Fibroblast of lung (primary cell): ENCODE data around the gene SLC66A2. TPM values are rescaled to one million over a fixed set of nuclear protein-coding genes. Genes with fewer than 3 reads are reported as not detected.

Experiments used
- DNase-seq, 2 donors: peaks; one replicate each; pipeline versions ENCODE4 v3.0.0 to v3.0.0-alpha.2; 2010; ENCODE audit warnings: low read depth in 2 of 2
- H2AFZ ChIP-seq: 2 replicates; pipeline ENCODE4 v1.5.1; 2012; ENCODE audit warnings: low read length, control low read depth, inconsistent platforms
- H3K27ac ChIP-seq: 2 replicates; pipeline ENCODE4 v1.5.1; 2011; ENCODE audit warnings: low read length, control low read depth; ENCODE audit not compliant: insufficient read depth
- H3K27me3 ChIP-seq: 2 replicates; pipeline ENCODE4 v1.5.1; 2011; ENCODE audit warnings: mild to moderate bottlenecking, low read length; ENCODE audit not compliant: control insufficient read depth, insufficient read depth
- H3K36me3 ChIP-seq: 2 replicates; pipeline ENCODE4 v1.5.1; 2011; ENCODE audit warnings: low read length; ENCODE audit not compliant: control insufficient read depth, insufficient read depth
- H3K4me1 ChIP-seq: 2 replicates; pipeline ENCODE4 v1.5.1; 2011; ENCODE audit warnings: low read length; ENCODE audit not compliant: control insufficient read depth, insufficient read depth; ENCODE audit errors: extremely low read depth
- H3K4me2 ChIP-seq: 2 replicates; pipeline ENCODE4 v1.5.1; 2011; ENCODE audit warnings: low read length, control low read depth; ENCODE audit not compliant: insufficient read depth; ENCODE audit errors: extremely low read depth
- H3K4me3 ChIP-seq, 4 experiments: fragments of 200-600 bp in 1 of 4; sonication (generic) in 1 of 4; replicated peaks in 1 of 4; 2 replicates each; pipeline ENCODE4 v1.5.1; 2011 to 2016; ENCODE audit warnings: low read length in 4 of 4, low read depth in 3 of 4, mild to moderate bottlenecking in 3 of 4, control low read depth in 2 of 4, inconsistent platforms in 1 of 4, mixed read lengths in 1 of 4; ENCODE audit not compliant: insufficient read depth in 1 of 4; ENCODE audit errors: control extremely low read depth in 1 of 4
- H3K79me2 ChIP-seq: 2 replicates; pipeline ENCODE4 v1.5.1; 2012; ENCODE audit warnings: mild to moderate bottlenecking, low read length, inconsistent platforms; ENCODE audit not compliant: control insufficient read depth, insufficient read depth
- H3K9ac ChIP-seq: 2 replicates; pipeline ENCODE4 v1.5.1; 2011; ENCODE audit warnings: mild to moderate bottlenecking, low read length, control low read depth; ENCODE audit not compliant: insufficient read depth
- H3K9me3 ChIP-seq: 2 replicates; pipeline ENCODE4 v1.5.1; 2012; ENCODE audit warnings: low read depth, low read length; ENCODE audit not compliant: control insufficient read depth, insufficient read depth
- H4K20me1 ChIP-seq: 2 replicates; pipeline ENCODE4 v1.5.1; 2011; ENCODE audit warnings: low read length; ENCODE audit not compliant: control insufficient read depth, insufficient read depth; ENCODE audit errors: extremely low read depth
- EZH2 ChIP-seq: IDR thresholded peaks from 2 replicates; pipeline ENCODE4 v1.5.1; 2012; ENCODE audit warnings: low read length, control low read depth, mild to moderate bottlenecking; ENCODE audit errors: missing control alignments
- polyA plus RNA-seq, 2 donors: library from polyadenylated mRNA; depleted of rRNA in 1 of 2; stranded (reverse) in 1 of 2; unstranded in 1 of 2; fragments of >200 nt; gene quantifications; 2 replicates each; pipeline ENCODE4 v1.2.1, GENCODE V29; 2011 to 2012; ENCODE audit warnings: missing spikeins in 1 of 2
- total RNA-seq: library from RNA; depleted of rRNA; stranded (reverse); fragments of >200 nt; gene quantifications from 2 replicates; pipeline ENCODE4 v1.2.1, GENCODE V29; 2014
- TF ChIP-seq, protein P1 (sequence below), 2 donors: IDR thresholded peaks in 1 of 2; conservative IDR thresholded peaks in 1 of 2; 1 replicate in 1 of 2; 2 replicates in 1 of 2; pipeline ENCODE4 v1.5.1; 2011 to 2012; ENCODE audit warnings: low read length in 2 of 2, control low read depth in 1 of 2, inconsistent platforms in 1 of 2, low read depth in 1 of 2, mild to moderate bottlenecking in 1 of 2

Gene SLC66A2
- total and polyA plus RNA-seq, 2 donors (not counting 1 experiment from before 2014, with no cell fraction given): 13.2 to 46.1 TPM

DNA sequence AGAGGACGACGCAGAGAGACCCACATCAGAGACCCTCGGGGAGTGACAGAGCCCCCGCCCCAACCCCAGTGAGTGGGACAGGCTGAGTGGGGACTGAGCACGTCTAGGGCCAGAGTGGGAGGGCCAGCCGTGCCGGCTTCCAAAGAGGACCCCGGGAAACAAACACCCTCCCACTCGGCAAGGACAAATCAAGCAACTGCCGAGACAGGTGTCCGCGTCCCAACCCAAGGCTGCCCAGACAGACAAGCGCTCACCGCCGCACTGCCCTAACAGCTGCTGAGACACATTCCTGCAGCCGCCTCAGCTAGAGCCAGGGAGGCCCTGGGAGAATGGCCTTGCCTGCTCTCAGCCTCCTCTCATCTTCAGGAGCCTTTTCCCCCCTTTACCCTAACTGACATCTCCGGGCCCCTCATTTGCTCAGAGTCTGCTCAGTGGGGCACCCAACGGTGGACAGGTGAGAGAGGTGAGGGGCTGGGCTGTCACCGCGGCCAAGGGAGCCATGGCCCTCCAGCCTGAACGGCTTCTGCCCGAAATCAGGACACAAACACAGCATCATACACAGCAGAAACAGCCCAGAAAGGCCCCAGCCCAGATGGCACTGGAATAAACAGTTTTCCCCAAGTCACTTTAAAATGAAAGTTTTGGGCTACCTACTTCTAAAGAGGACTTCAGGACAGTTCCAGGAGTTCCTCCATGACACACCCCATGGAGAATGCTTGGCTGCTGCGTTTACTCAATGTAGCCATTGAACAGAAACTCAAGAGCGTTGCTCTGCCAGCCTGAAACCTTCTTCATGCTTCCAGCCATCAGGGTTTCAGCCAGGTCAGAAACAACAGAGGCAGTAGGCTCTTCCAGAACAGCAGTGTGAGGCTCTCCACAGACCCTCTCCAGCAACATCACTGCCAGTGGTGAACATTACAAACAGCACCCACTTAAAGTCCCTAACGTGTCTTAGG is 23.6 kb downstream of the SLC66A2 start:
- H3K4me3 ChIP-seq: no peak overlapping the region
- no peaks in the 10 kb centered on the region for H3K27me3 ChIP-seq
- TF ChIP-seq EZH2: no peak
- TF ChIP-seq, protein P1, sequence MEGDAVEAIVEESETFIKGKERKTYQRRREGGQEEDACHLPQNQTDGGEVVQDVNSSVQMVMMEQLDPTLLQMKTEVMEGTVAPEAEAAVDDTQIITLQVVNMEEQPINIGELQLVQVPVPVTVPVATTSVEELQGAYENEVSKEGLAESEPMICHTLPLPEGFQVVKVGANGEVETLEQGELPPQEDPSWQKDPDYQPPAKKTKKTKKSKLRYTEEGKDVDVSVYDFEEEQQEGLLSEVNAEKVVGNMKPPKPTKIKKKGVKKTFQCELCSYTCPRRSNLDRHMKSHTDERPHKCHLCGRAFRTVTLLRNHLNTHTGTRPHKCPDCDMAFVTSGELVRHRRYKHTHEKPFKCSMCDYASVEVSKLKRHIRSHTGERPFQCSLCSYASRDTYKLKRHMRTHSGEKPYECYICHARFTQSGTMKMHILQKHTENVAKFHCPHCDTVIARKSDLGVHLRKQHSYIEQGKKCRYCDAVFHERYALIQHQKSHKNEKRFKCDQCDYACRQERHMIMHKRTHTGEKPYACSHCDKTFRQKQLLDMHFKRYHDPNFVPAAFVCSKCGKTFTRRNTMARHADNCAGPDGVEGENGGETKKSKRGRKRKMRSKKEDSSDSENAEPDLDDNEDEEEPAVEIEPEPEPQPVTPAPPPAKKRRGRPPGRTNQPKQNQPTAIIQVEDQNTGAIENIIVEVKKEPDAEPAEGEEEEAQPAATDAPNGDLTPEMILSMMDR (conservative IDR thresholded peaks at IDR 0.05 in 1 of 2, IDR thresholded peaks at IDR 0.05 in 1 of 2; ENCODE audit: low read depth in 1 of 2, low read length in 2 of 2): no peak
- H2AFZ ChIP-seq: no peak overlapping the region
- no peak overlapping the region for H3K27ac ChIP-seq
- H3K4me2 ChIP-seq: no peak overlapping the region
- H4K20me1 ChIP-seq: no peaks in the 10 kb centered on the region
- H3K4me1 ChIP-seq: no peaks in the 10 kb centered on the region
- no peaks in the 10 kb centered on the region for H3K9me3 ChIP-seq
- peaks cover 2% of the 10 kb centered on the region for H3K36me3 ChIP-seq
- DNase-seq: no peak
- peaks cover 8% of the 10 kb centered on the region for H3K79me2 ChIP-seq
- no peak overlapping the region for H3K9ac ChIP-seq

DNA sequence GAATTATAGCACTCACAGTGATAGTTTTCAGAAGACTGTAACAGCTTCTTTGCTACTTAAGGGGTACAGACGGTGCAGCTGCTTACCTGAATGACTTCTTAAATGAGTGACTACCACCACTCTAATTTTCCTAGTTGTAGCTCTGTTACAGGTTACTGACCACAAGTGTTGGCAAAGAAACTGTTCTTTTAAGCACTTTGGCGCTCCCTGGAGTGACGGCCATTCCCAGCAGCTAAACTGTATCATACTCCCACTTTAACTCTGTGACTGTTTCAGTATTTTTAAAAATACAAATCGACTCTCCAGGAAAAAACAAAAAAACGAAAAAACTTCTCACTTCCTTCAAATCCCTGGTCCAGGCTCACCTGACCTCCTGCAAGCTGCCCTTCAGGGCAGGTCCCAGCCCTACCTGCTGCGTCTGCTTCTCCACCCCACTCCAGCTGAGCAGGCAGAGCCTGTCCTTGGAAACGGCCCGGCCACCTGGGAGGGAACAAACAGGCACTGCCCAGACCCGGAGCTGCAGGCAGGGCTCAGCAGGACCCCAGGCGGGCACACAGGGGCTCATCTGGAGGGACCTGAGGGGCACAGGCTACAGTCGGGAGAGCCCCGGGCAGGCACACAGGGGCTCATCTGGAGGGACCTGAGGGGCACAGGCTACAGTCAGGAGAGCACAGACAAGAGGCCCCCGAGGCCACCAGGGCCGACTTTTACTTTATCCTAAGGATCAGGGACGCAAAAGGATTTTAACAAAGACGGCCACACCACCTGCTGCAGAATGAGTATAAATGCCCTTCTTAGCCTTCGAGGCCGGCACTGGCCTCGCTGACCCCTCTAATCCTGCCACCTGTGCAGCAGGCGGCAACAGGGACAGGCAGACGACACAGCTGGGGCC is 24.5 kb downstream of the SLC66A2 start:
- peaks cover 2% of the 10 kb centered on the region for H3K36me3 ChIP-seq
- H2AFZ ChIP-seq: no peak overlapping the region
- peaks cover 8% of the 10 kb centered on the region for H3K79me2 ChIP-seq
- no peak overlapping the region for H3K27ac ChIP-seq
- H3K4me3 ChIP-seq: no peak overlapping the region
- H3K4me1 ChIP-seq: no peaks in the 10 kb centered on the region
- H4K20me1 ChIP-seq: no peaks in the 10 kb centered on the region
- H3K9ac ChIP-seq: no peak overlapping the region
- DNase-seq: no peak
- no peaks in the 10 kb centered on the region for H3K9me3 ChIP-seq
- TF ChIP-seq EZH2: no peak
- TF ChIP-seq, protein P1 (conservative IDR thresholded peaks at IDR 0.05 in 1 of 2, IDR thresholded peaks at IDR 0.05 in 1 of 2; ENCODE audit: low read depth in 1 of 2, low read length in 2 of 2): no peak
- no peak overlapping the region for H3K4me2 ChIP-seq
- H3K27me3 ChIP-seq: no peaks in the 10 kb centered on the region

DNA sequence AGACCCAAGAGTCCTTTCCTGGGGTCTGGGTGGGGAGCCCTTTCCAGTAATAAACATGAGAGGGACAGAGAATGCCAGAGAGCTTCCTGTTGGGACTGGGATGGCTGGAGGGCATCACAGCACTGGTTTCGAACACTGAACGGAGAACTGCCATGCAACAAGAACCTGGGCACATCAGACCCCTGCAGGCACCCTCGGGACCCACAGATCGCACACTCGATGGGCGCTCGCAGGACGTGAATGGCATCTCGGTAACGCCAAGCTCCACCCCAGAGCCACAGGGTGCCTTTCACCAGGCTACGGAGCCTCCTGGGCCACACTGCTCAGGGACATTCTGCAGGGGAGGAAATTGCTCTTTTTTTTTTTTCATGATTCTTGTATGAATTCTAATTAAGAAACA is 25.1 kb downstream of the SLC66A2 start:
- peaks cover 2% of the 10 kb centered on the region for H3K36me3 ChIP-seq
- H3K27me3 ChIP-seq: no peaks in the 10 kb centered on the region
- no peak overlapping the region for H3K9ac ChIP-seq
- H4K20me1 ChIP-seq: no peaks in the 10 kb centered on the region
- H2AFZ ChIP-seq: no peak overlapping the region
- H3K4me2 ChIP-seq: no peak overlapping the region
- DNase-seq: no peak
- TF ChIP-seq, protein P1 (conservative IDR thresholded peaks at IDR 0.05 in 1 of 2, IDR thresholded peaks at IDR 0.05 in 1 of 2; ENCODE audit: low read depth in 1 of 2, low read length in 2 of 2): no peak
- no peak for TF ChIP-seq EZH2
- no peak overlapping the region for H3K4me3 ChIP-seq
- peaks cover 4% of the 10 kb centered on the region for H3K79me2 ChIP-seq
- no peak overlapping the region for H3K27ac ChIP-seq
- H3K9me3 ChIP-seq: no peaks in the 10 kb centered on the region
- no peaks in the 10 kb centered on the region for H3K4me1 ChIP-seq
